Measurements from ENCODE around the gene DOCK4. TPM values are rescaled to one million over a fixed set of nuclear protein-coding genes. Genes with fewer than 3 reads are reported as not detected.
A peak's percentile ranks its signal among the peaks of the same experiment; 100 is the strongest.

Gene DOCK4
- polyA plus RNA-seq, 1 donor: 8.1 TPM

DNA sequence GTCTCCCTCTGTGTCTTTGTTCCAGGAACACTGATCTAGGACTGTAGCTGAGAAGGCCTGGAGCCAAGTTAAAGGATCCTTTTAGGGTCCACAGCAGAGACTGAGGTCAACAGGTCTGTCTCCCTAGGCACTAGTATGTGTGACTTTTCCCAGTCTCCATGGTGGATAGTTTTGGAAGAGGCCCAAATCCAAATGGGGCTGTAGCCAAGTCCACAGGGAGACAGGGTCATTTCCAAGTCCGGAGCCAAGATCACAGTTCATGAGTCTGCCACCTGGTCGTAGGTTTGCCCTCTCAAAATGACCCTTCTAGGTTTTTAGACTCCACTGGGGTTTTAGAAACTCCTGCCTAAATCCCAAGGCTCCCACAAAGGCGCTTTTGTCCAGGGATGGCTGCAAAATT lies 17.1 kb upstream of the DOCK4 start:
- H3K4me3 ChIP-seq (ENCODE audit: low read length): no peak overlapping the region
- H3K36me3 ChIP-seq (ENCODE audit: control insufficient read depth, insufficient read depth, low read length): peaks cover 3% of the 10 kb centered on the region
- no peak overlapping the region for H3K27ac ChIP-seq (ENCODE audit: low read length)
- no CpG with 5 or more reads among the region's 3 CpGs for WGBS (ENCODE audit: insufficient coverage, low lambda C conversion rate)
- H3K27me3 ChIP-seq (ENCODE audit: control insufficient read depth, insufficient read depth, low read length): no peaks in the 10 kb centered on the region
- DNase-seq: no peak
- H3K9me3 ChIP-seq (ENCODE audit: control insufficient read depth, low read depth, low read length): no peaks in the 10 kb centered on the region
- H3K4me1 ChIP-seq (ENCODE audit: control insufficient read depth, insufficient read depth, low read length): no peaks in the 10 kb centered on the region

GRCh38 chr7:112220877-112221434 lies 14.8 kb upstream of the DOCK4 start:
- no peak overlapping the region for H3K4me3 ChIP-seq (ENCODE audit: low read length)
- no peaks in the 10 kb centered on the region for H3K9me3 ChIP-seq (ENCODE audit: control insufficient read depth, low read depth, low read length)
- no peak for DNase-seq
- H3K36me3 ChIP-seq (ENCODE audit: control insufficient read depth, insufficient read depth, low read length): peaks cover 3% of the 10 kb centered on the region
- H3K27ac ChIP-seq (ENCODE audit: low read length): no peak overlapping the region
- no peaks in the 10 kb centered on the region for H3K27me3 ChIP-seq (ENCODE audit: control insufficient read depth, insufficient read depth, low read length)
- 80% methylated on average over 1 of the region's 20 CpGs for WGBS (ENCODE audit: insufficient coverage, low lambda C conversion rate)
- no peaks in the 10 kb centered on the region for H3K4me1 ChIP-seq (ENCODE audit: control insufficient read depth, insufficient read depth, low read length)

DNA sequence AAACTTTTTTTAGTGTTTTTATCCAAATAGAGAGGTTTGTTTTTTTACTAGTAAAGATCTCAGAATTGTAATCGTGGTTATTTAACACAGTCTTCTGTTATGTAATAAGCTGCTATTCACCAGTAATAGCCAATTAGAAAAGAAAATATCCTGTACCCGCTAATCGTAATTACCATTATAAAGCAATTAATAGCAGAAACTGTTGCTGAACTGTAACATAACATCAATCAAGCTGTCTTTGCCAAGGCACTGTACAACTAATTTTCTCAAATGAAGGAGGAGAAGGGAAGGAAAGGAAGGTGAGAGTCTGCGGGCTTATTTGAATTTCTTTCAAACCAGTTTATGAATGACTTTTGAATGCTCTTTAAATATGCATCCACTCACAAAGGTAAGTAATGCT lies 9.6 kb upstream of the DOCK4 start:
- no peak overlapping the region for H3K27ac ChIP-seq (ENCODE audit: low read length)
- no peaks in the 10 kb centered on the region for H3K27me3 ChIP-seq (ENCODE audit: control insufficient read depth, insufficient read depth, low read length)
- H3K36me3 ChIP-seq (ENCODE audit: control insufficient read depth, insufficient read depth, low read length): no peaks in the 10 kb centered on the region
- no peaks in the 10 kb centered on the region for H3K9me3 ChIP-seq (ENCODE audit: control insufficient read depth, low read depth, low read length)
- no peak overlapping the region for H3K4me3 ChIP-seq (ENCODE audit: low read length)
- no peaks in the 10 kb centered on the region for H3K4me1 ChIP-seq (ENCODE audit: control insufficient read depth, insufficient read depth, low read length)
- 71% methylated on average over 1 of the region's 4 CpGs for WGBS (ENCODE audit: insufficient coverage, low lambda C conversion rate)
- DNase-seq: no peak

DNA sequence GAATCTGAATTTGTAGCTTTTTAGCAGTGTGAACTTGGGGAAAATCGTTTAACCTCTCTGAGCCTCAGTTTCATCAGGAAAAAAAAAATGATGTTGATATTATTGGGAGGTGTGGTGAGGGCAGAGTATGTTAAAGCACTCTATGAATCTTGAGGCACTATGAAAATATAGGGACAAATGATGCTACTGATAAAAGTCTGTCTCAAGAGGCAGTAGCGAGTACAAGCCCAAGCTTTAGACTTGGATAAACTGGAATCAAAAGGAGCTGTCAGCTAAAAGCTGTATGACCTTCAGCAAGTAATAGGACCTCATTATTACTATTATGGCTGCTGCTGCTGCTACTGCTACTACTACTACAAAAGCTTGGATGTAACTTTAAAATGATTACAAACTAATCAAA lies 8.7 kb upstream of the DOCK4 start:
- Histone ChIP-seq H3K4me1 (ENCODE audit: control insufficient read depth, insufficient read depth, low read length) (no peaks in the 10 kb centered on the region), H3K4me3 (ENCODE audit: low read length) (no peak overlapping the region), H3K36me3 (ENCODE audit: control insufficient read depth, insufficient read depth, low read length) (no peaks in the 10 kb centered on the region), H3K27me3 (ENCODE audit: control insufficient read depth, insufficient read depth, low read length) (no peaks in the 10 kb centered on the region), H3K9me3 (ENCODE audit: control insufficient read depth, low read depth, low read length) (no peaks in the 10 kb centered on the region), H3K27ac (ENCODE audit: low read length) (no peak overlapping the region)
- no peak for DNase-seq
- 86% methylated on average over 1 of the region's 2 CpGs for WGBS (ENCODE audit: insufficient coverage, low lambda C conversion rate)

DNA sequence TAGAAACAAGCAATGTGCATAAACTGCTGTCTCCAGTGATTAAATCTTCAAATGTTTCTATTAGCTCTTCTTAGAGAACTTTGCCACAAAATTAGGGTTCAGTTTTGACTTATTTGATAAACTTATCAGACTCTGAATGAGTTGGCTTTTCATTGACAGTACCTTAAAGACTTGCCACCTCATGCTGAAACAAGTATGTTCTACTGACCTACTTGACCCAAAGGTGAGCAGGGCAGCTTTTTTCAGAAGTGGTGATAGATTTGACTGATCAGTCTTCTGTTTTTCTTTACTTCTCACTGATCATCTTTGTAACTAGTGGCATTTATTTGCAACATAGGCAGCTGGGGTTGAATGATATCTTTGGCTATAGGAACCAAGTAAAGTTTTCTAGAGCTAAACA lies 8.1 kb upstream of the DOCK4 start:
- no peak for DNase-seq
- H3K27ac ChIP-seq (ENCODE audit: low read length): no peak overlapping the region
- no peaks in the 10 kb centered on the region for H3K36me3 ChIP-seq (ENCODE audit: control insufficient read depth, insufficient read depth, low read length)
- no peaks in the 10 kb centered on the region for H3K27me3 ChIP-seq (ENCODE audit: control insufficient read depth, insufficient read depth, low read length)
- H3K4me3 ChIP-seq (ENCODE audit: low read length): no peak overlapping the region
- H3K9me3 ChIP-seq (ENCODE audit: control insufficient read depth, low read depth, low read length): no peaks in the 10 kb centered on the region
- no peaks in the 10 kb centered on the region for H3K4me1 ChIP-seq (ENCODE audit: control insufficient read depth, insufficient read depth, low read length)

DNA sequence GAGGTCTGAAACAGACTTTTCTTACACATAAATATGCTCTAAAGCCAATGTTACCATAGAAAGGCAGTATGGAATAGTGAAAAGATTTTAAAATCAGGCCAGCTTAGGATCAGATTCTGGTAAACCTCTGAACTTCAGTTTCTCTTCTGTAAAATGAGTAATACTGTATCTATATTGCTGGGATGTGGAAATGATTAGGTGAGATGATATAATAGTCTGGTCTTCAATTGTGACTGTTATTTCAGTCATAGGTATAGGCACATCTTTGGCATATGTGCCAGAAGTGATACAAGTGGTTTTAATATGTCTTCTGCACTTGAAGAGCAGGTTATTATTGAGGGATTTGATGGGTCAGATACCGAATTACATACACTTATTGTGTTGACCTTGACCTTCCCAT lies 7.5 kb upstream of the DOCK4 start:
- DNase-seq: no peak
- no peak overlapping the region for H3K27ac ChIP-seq (ENCODE audit: low read length)
- H3K4me1 ChIP-seq (ENCODE audit: control insufficient read depth, insufficient read depth, low read length): no peaks in the 10 kb centered on the region
- no peaks in the 10 kb centered on the region for H3K36me3 ChIP-seq (ENCODE audit: control insufficient read depth, insufficient read depth, low read length)
- no CpG with 5 or more reads among the region's 1 CpG for WGBS (ENCODE audit: insufficient coverage, low lambda C conversion rate)
- no peak overlapping the region for H3K4me3 ChIP-seq (ENCODE audit: low read length)
- H3K27me3 ChIP-seq (ENCODE audit: control insufficient read depth, insufficient read depth, low read length): no peaks in the 10 kb centered on the region
- no peaks in the 10 kb centered on the region for H3K9me3 ChIP-seq (ENCODE audit: control insufficient read depth, low read depth, low read length)

DNA sequence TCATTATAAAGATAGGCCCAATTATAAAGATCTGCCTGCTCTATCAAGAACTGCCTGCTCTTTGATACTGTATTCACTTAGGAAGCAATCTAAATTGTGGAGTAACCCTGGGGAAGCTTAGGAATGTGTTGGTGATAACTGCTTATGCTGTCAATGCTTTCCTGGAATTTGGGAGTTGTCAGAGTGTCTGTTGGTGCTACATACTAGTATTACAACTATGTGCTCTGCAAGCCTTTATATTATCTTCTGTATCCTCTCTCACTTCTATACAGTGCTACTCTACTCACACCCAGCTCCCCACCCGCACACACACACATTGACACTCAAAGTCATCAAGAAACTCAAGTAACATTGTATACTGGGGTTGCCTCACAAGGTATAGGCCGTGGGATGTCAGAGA lies 6.4 kb upstream of the DOCK4 start:
- no peak overlapping the region for H3K27ac ChIP-seq (ENCODE audit: low read length)
- no peaks in the 10 kb centered on the region for H3K27me3 ChIP-seq (ENCODE audit: control insufficient read depth, insufficient read depth, low read length)
- H3K4me3 ChIP-seq (ENCODE audit: low read length): no peak overlapping the region
- no peak for DNase-seq
- H3K36me3 ChIP-seq (ENCODE audit: control insufficient read depth, insufficient read depth, low read length): no peaks in the 10 kb centered on the region
- WGBS (ENCODE audit: insufficient coverage, low lambda C conversion rate): no CpG with 5 or more reads among the region's 2 CpGs
- H3K9me3 ChIP-seq (ENCODE audit: control insufficient read depth, low read depth, low read length): no peaks in the 10 kb centered on the region
- H3K4me1 ChIP-seq (ENCODE audit: control insufficient read depth, insufficient read depth, low read length): no peaks in the 10 kb centered on the region

DNA sequence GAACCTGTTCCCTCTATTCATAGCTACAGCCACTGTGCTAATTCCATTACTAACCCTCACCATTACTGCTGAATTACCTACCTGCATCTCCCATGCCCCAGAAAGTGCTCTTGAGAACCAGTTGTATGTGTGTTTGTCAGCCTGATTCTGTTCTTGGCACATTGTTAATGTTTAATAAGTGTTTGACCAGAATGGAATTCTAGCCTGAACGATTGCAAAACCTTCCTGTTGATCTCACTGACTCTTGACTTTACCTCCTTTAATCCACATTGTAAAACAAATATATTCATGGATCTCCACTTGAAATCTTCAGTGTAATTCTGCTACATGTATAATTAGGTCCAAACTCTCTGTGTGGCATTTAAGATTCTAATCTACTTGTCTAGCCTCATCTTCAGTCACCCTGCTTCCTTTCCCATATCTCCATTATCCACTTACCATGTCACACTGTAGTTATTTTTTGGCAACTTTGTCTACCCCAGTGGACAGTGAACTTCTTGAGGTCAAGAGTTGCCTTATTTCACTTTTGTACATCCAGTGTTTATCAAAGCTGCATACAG lies 5.2 kb upstream of the DOCK4 start:
- WGBS (ENCODE audit: insufficient coverage, low lambda C conversion rate): no CpG with 5 or more reads among the region's 1 CpG
- no peaks in the 10 kb centered on the region for H3K4me1 ChIP-seq (ENCODE audit: control insufficient read depth, insufficient read depth, low read length)
- no peak overlapping the region for H3K27ac ChIP-seq (ENCODE audit: low read length)

GRCh38 chr7:112207765-112208164 lies 1.6 kb upstream of the DOCK4 start:
- Histone ChIP-seq H3K27me3 (ENCODE audit: control insufficient read depth, insufficient read depth, low read length) (peaks cover 20% of the 10 kb centered on the region), H3K27ac (ENCODE audit: low read length) (no peak overlapping the region), H3K4me3 (ENCODE audit: low read length) (no peak overlapping the region), H3K9me3 (ENCODE audit: control insufficient read depth, low read depth, low read length) (peaks cover 2% of the 10 kb centered on the region), H3K4me1 (ENCODE audit: control insufficient read depth, insufficient read depth, low read length) (no peaks in the 10 kb centered on the region), H3K36me3 (ENCODE audit: control insufficient read depth, insufficient read depth, low read length) (no peaks in the 10 kb centered on the region)
- DNase-seq: no peak
- WGBS (ENCODE audit: insufficient coverage, low lambda C conversion rate): 100% methylated on average over 1 of the region's 6 CpGs

More for the DNA sequence above, 5.2 kb upstream of the DOCK4 start:
- Histone ChIP-seq H3K4me3 (ENCODE audit: low read length) (no peak overlapping the region), H3K9me3 (ENCODE audit: control insufficient read depth, low read depth, low read length) (no peaks in the 10 kb centered on the region), H3K27me3 (ENCODE audit: control insufficient read depth, insufficient read depth, low read length) (no peaks in the 10 kb centered on the region), H3K36me3 (ENCODE audit: control insufficient read depth, insufficient read depth, low read length) (no peaks in the 10 kb centered on the region)
- DNase-seq: peak; percentile 10 to 58

DNA sequence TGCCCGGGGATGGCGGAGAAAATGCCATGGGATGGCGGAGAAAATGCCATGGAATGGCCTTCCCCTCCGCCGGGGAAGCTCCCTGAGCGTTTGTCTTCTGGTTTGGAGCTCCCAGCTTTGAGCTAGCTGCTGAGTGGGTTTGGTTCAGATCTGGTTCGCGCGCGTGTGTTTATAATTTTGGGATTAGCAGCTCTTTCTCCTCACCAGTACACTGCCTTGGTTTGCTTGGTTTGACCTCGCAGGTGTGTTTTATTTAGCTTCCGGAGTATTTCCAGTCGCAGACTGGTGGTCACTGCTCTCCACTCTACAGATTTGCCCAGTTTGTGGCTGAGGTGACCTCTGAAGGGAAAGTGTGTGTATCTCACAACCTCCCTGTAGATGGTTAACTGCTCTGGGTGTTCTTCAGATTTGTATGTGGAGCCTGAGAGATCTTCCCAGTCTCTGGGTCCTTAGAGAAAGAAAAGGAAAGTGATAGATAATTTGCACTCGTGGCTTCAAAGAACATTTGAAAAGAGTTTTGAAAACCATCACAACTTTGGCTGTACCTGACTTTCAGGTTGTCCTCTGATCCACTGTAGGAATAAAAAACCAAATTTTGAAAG lies 893 bp upstream of the DOCK4 start:
- Histone ChIP-seq H3K9me3 (ENCODE audit: control insufficient read depth, low read depth, low read length) (peaks cover 2% of the 10 kb centered on the region), H3K27me3 (ENCODE audit: control insufficient read depth, insufficient read depth, low read length) (peaks cover 20% of the 10 kb centered on the region), H3K36me3 (ENCODE audit: control insufficient read depth, insufficient read depth, low read length) (no peaks in the 10 kb centered on the region), H3K27ac (ENCODE audit: low read length) (peak overlapping the region; percentile 45), H3K4me3 (ENCODE audit: low read length) (peak overlapping the region; percentile 72), H3K4me1 (ENCODE audit: control insufficient read depth, insufficient read depth, low read length) (no peaks in the 10 kb centered on the region)
- DNase-seq: peak; percentile 3 to 49
- 0% methylated on average over 1 of the region's 14 CpGs for WGBS (ENCODE audit: insufficient coverage, low lambda C conversion rate)
